ENCODE results near the gene RPS6KA5. TPM values are rescaled to one million over a fixed set of nuclear protein-coding genes. Genes with fewer than 3 reads are reported as not detected.
"Not testable (repeated sequence)": the region's sequence is repeated elsewhere in the genome, so short reads cannot be mapped to it uniquely, and the experiment has no call there.

The RPS6KA5 gene
- total RNA-seq, 2 donors from 2014 or later: 8.9 to 10.3 TPM

- intact Hi-C loops (cut with DNase I): no loop called here
- no peak for TF ChIP-seq POLR2A (IDR thresholded peaks at IDR 0.05)
- TF ChIP-seq POLR2AphosphoS5 (IDR thresholded peaks at IDR 0.05): no peak
- TF ChIP-seq CTCF (IDR thresholded peaks at IDR 0.05): no peak
- Histone ChIP-seq H3K9me3 (no peaks in the 10 kb centered on the region), H3K4me3 (no peak overlapping the region), H3K4me1 (replicated peaks) (no peaks in the 10 kb centered on the region), H3K27me3 (replicated peaks; ENCODE audit: insufficient read depth) (no peaks in the 10 kb centered on the region), H3K36me3 (no peaks in the 10 kb centered on the region), H3K27ac (no peak overlapping the region)
- no peak for DNase-seq (ENCODE audit: low spot score)
- 55% methylated on average over 3 of the region's 3 CpGs for WGBS
These were observed 220.6 kb downstream of the RPS6KA5 start for GRCh38 chr14:90839889-90840266.

- TF ChIP-seq POLR2AphosphoS5 (IDR thresholded peaks at IDR 0.05): no peak
- no peak for TF ChIP-seq CTCF (IDR thresholded peaks at IDR 0.05)
- TF ChIP-seq POLR2A (IDR thresholded peaks at IDR 0.05): no peak
- Histone ChIP-seq H3K4me3 (no peak overlapping the region), H3K36me3 (no peaks in the 10 kb centered on the region), H3K4me1 (replicated peaks) (no peaks in the 10 kb centered on the region), H3K27me3 (replicated peaks; ENCODE audit: insufficient read depth) (no peaks in the 10 kb centered on the region), H3K9me3 (no peaks in the 10 kb centered on the region), H3K27ac (no peak overlapping the region)
- WGBS: 68% methylated on average over 10 of the region's 10 CpGs
- DNase-seq (ENCODE audit: low spot score): no peak
- intact Hi-C loops (cut with DNase I): no loop called here
These were observed 221.2 kb downstream of the RPS6KA5 start for GRCh38 chr14:90839024-90839888.

GRCh38 chr14:90838531-90838930, 221.9 kb downstream of the RPS6KA5 start:
- intact Hi-C loops (cut with DNase I); H3K27ac ChIP-seq; H3K4me1 ChIP-seq (replicated peaks); DNase-seq (ENCODE audit: low spot score); H3K27me3 ChIP-seq (replicated peaks; ENCODE audit: insufficient read depth); H3K36me3 ChIP-seq; H3K9me3 ChIP-seq; H3K4me3 ChIP-seq: not testable (repeated sequence)
- WGBS: 92% methylated on average over 8 of the region's 8 CpGs

GRCh38 chr14:90837355-90837754, 223.1 kb downstream of the RPS6KA5 start:
- Histone ChIP-seq H3K27ac (no peak overlapping the region), H3K27me3 (replicated peaks; ENCODE audit: insufficient read depth) (no peaks in the 10 kb centered on the region), H3K9me3 (no peaks in the 10 kb centered on the region), H3K4me1 (replicated peaks) (no peaks in the 10 kb centered on the region), H3K36me3 (no peaks in the 10 kb centered on the region), H3K4me3 (no peak overlapping the region)
- no peak for DNase-seq (ENCODE audit: low spot score)
- WGBS: 87% methylated on average over 9 of the region's 9 CpGs
- TF ChIP-seq POLR2AphosphoS5 (IDR thresholded peaks at IDR 0.05) (no peak), CTCF (IDR thresholded peaks at IDR 0.05) (no peak), POLR2A (IDR thresholded peaks at IDR 0.05) (no peak)
- intact Hi-C loops (cut with DNase I): no loop called here

GRCh38 chr14:90836692-90837063, 223.8 kb downstream of the RPS6KA5 start:
- 91% methylated on average over 7 of the region's 7 CpGs for WGBS
- TF ChIP-seq POLR2AphosphoS5 (IDR thresholded peaks at IDR 0.05) (no peak), POLR2A (IDR thresholded peaks at IDR 0.05) (no peak), CTCF (IDR thresholded peaks at IDR 0.05) (no peak)
- H3K27ac ChIP-seq: no peak overlapping the region
- no peaks in the 10 kb centered on the region for H3K36me3 ChIP-seq
- H3K4me1 ChIP-seq (replicated peaks): no peaks in the 10 kb centered on the region
- no peak for DNase-seq (ENCODE audit: low spot score)
- H3K9me3 ChIP-seq: no peaks in the 10 kb centered on the region
- no peaks in the 10 kb centered on the region for H3K27me3 ChIP-seq (replicated peaks; ENCODE audit: insufficient read depth)
- intact Hi-C loops (cut with DNase I): no loop called here
- H3K4me3 ChIP-seq: no peak overlapping the region
